ENCODE measurements around the gene RXYLT1. TPM values are rescaled to one million over a fixed set of nuclear protein-coding genes. Genes with fewer than 3 reads are reported as not detected.

RXYLT1 gene
- total RNA-seq, 2 donors from 2014 or later: 8.9 to 18.5 TPM

GRCh38 chr12:63811755-63812154, 32.0 kb downstream of the RXYLT1 start:
- H3K36me3 ChIP-seq: peaks cover 6% of the 10 kb centered on the region
- DNase-seq (ENCODE audit: low spot score): no peak
- no peaks in the 10 kb centered on the region for H3K9me3 ChIP-seq
- TF ChIP-seq CTCF (IDR thresholded peaks at IDR 0.05): no peak
- no peaks in the 10 kb centered on the region for H3K4me1 ChIP-seq (ENCODE audit: control insufficient read depth in 1 of 2, low read depth in 2 of 2)
- no peak overlapping the region for H3K27ac ChIP-seq
- H3K4me3 ChIP-seq: no peak overlapping the region
- peaks cover 3% of the 10 kb centered on the region for H3K27me3 ChIP-seq (replicated peaks; ENCODE audit: insufficient read depth)
- ATAC-seq (ENCODE audit: insufficient number of reproducible peaks, low FRiP score, low read depth): no peak

GRCh38 chr12:63814146-63814772, 34.5 kb downstream of the RXYLT1 start:
- no peaks in the 10 kb centered on the region for H3K4me1 ChIP-seq (ENCODE audit: control insufficient read depth in 1 of 2, low read depth in 2 of 2)
- no peaks in the 10 kb centered on the region for H3K9me3 ChIP-seq
- ATAC-seq (ENCODE audit: insufficient number of reproducible peaks, low FRiP score, low read depth): no peak
- H3K27me3 ChIP-seq (replicated peaks; ENCODE audit: insufficient read depth): peaks cover 3% of the 10 kb centered on the region
- no peak for TF ChIP-seq CTCF (IDR thresholded peaks at IDR 0.05)
- no peak overlapping the region for H3K27ac ChIP-seq
- H3K4me3 ChIP-seq: no peak overlapping the region
- H3K36me3 ChIP-seq: no peaks in the 10 kb centered on the region
- DNase-seq (ENCODE audit: low spot score): no peak

- no peak for DNase-seq (ENCODE audit: low spot score)
- ATAC-seq (ENCODE audit: insufficient number of reproducible peaks, low FRiP score, low read depth): no peak
- Histone ChIP-seq H3K27ac (no peak overlapping the region), H3K36me3 (no peaks in the 10 kb centered on the region), H3K4me1 (ENCODE audit: control insufficient read depth in 1 of 2, low read depth in 2 of 2) (no peaks in the 10 kb centered on the region), H3K27me3 (replicated peaks; ENCODE audit: insufficient read depth) (peaks cover 3% of the 10 kb centered on the region), H3K9me3 (no peaks in the 10 kb centered on the region), H3K4me3 (no peak overlapping the region)
- no peak for TF ChIP-seq CTCF (IDR thresholded peaks at IDR 0.05)
Observed at GRCh38 chr12:63815482-63815852, 35.8 kb downstream of the RXYLT1 start.

- H3K27ac ChIP-seq: no peak overlapping the region
- TF ChIP-seq CTCF (IDR thresholded peaks at IDR 0.05): no peak
- no peaks in the 10 kb centered on the region for H3K9me3 ChIP-seq
- H3K4me1 ChIP-seq (ENCODE audit: control insufficient read depth in 1 of 2, low read depth in 2 of 2): no peaks in the 10 kb centered on the region
- peaks cover 3% of the 10 kb centered on the region for H3K27me3 ChIP-seq (replicated peaks; ENCODE audit: insufficient read depth)
- DNase-seq (ENCODE audit: low spot score) (no peak), ATAC-seq (ENCODE audit: insufficient number of reproducible peaks, low FRiP score, low read depth) (no peak)
- no peaks in the 10 kb centered on the region for H3K36me3 ChIP-seq
- no peak overlapping the region for H3K4me3 ChIP-seq
Observed at GRCh38 chr12:63816031-63816430, 36.3 kb downstream of the RXYLT1 start.

GRCh38 chr12:63820427-63820826, 40.7 kb downstream of the RXYLT1 start:
- no peak overlapping the region for H3K4me3 ChIP-seq
- no peak for DNase-seq (ENCODE audit: low spot score)
- no peak for TF ChIP-seq CTCF (IDR thresholded peaks at IDR 0.05)

More at GRCh38 chr12:63820427-63820826, 40.7 kb downstream of the RXYLT1 start:
- Histone ChIP-seq H3K36me3 (no peaks in the 10 kb centered on the region), H3K27ac (no peak overlapping the region), H3K9me3 (no peaks in the 10 kb centered on the region), H3K4me1 (ENCODE audit: control insufficient read depth in 1 of 2, low read depth in 2 of 2) (no peaks in the 10 kb centered on the region), H3K27me3 (replicated peaks; ENCODE audit: insufficient read depth) (no peaks in the 10 kb centered on the region)
- ATAC-seq (ENCODE audit: insufficient number of reproducible peaks, low FRiP score, low read depth): no peak
